T-cell (primary cell): ENCODE measurements around the gene SMG6. TPM values are rescaled to one million over a fixed set of nuclear protein-coding genes. Genes with fewer than 3 reads are reported as not detected.

Source experiments
- ATAC-seq, 4 experiments: fragments of 200-7000 bp in 3 of 4; fragments of 150-1000 bp in 1 of 4; cut with Tn5 transposase; replicated peaks in 1 of 4; 1 replicate in 3 of 4; 2 replicates in 1 of 4; pipeline ENCODE4 v1.10.0; 2021; ENCODE audit warnings: moderate library complexity in 3 of 4, mild to moderate bottlenecking in 2 of 4, moderate number of reproducible peaks in 1 of 4
- CTCF ChIA-PET, 2 donors: fragments of 300-600 bp; sonication (Branson Sonifier 250); formaldehyde crosslinking; loops; one replicate each; lab custom pipeline; 2022; ENCODE audit warnings: antibody characterized with exemption in 2 of 2; lab: Charles Lee
- POLR2A ChIA-PET, 2 donors: fragments of 300-600 bp; sonication (Branson Sonifier 250); formaldehyde crosslinking; loops; one replicate each; lab custom pipeline; 2022; ENCODE audit warnings: antibody characterized with exemption in 2 of 2; lab: Charles Lee
- DNase-seq, 35 experiments: peaks; one replicate each; pipeline versions ENCODE4 v3.0.0 to v3.0.0-alpha.2; 2013 to 2023
- H3K27ac ChIP-seq: one replicate; pipeline ENCODE4 v1.5.1; 2013; ENCODE audit warnings: low read length
- H3K27me3 ChIP-seq, 2 experiments: replicated peaks in 1 of 2; 1 replicate in 1 of 2; 2 replicates in 1 of 2; pipeline versions ENCODE4 v1.6.1 to v1.7.0; 2013; ENCODE audit warnings: low read length in 1 of 2, mixed read lengths in 1 of 2; ENCODE audit not compliant: control insufficient read depth in 2 of 2, insufficient read depth in 2 of 2; ENCODE audit errors: extremely low read depth in 1 of 2
- H3K36me3 ChIP-seq, 2 donors: 1 replicate in 1 of 2; 2 replicates in 1 of 2; pipeline versions ENCODE4 v1.6.1 to v1.7.0; 2013; ENCODE audit warnings: low read length in 1 of 2; ENCODE audit not compliant: control insufficient read depth in 2 of 2, insufficient read depth in 1 of 2; ENCODE audit errors: extremely low read depth in 1 of 2
- H3K4me1 ChIP-seq, 2 experiments: 1 replicate in 1 of 2; 2 replicates in 1 of 2; pipeline versions ENCODE4 v1.6.1 to v1.7.0; 2013; ENCODE audit warnings: low read length in 2 of 2, mixed read lengths in 1 of 2; ENCODE audit not compliant: insufficient read depth in 2 of 2, control insufficient read depth in 1 of 2; ENCODE audit errors: extremely low read depth in 1 of 2
- H3K4me3 ChIP-seq, 2 donors: 1 replicate in 1 of 2; 2 replicates in 1 of 2; pipeline versions ENCODE4 v1.5.1 to v1.7.0; 2013; ENCODE audit warnings: mild to moderate bottlenecking in 2 of 2, low read length in 1 of 2, moderate library complexity in 1 of 2; ENCODE audit not compliant: control insufficient read depth in 1 of 2; ENCODE audit errors: extremely low read depth in 1 of 2
- H3K9me3 ChIP-seq: 2 replicates; pipeline ENCODE4 v1.7.0; 2013
- H3K27ac Mint-ChIP-seq, 2 donors: one replicate each; pipeline ENCODE4 v1.8.0; 2020 to 2021; ENCODE audit warnings: mild to moderate bottlenecking in 2 of 2, mixed read lengths in 2 of 2
- H3K27me3 Mint-ChIP-seq, 2 donors: one replicate each; pipeline ENCODE4 v1.8.0; 2021 to 2022; ENCODE audit warnings: mixed read lengths in 2 of 2
- H3K36me3 Mint-ChIP-seq: one replicate; pipeline ENCODE4 v1.8.0; 2021; ENCODE audit warnings: mixed read lengths
- H3K4me1 Mint-ChIP-seq, 3 donors: one replicate each; pipeline ENCODE4 v1.8.0; 2020 to 2022; ENCODE audit warnings: mixed read lengths in 3 of 3, mild to moderate bottlenecking in 1 of 3
- H3K4me3 Mint-ChIP-seq, 3 donors: one replicate each; pipeline ENCODE4 v1.8.0; 2020 to 2022; ENCODE audit warnings: mild to moderate bottlenecking in 3 of 3, mixed read lengths in 3 of 3, moderate library complexity in 3 of 3
- H3K9me3 Mint-ChIP-seq, 3 donors: one replicate each; pipeline ENCODE4 v1.8.0; 2020 to 2022; ENCODE audit warnings: mixed read lengths in 3 of 3
- WGBS: methylation state at CpG from one replicate; pipeline ENCODE4 v1.1.5; 2013; ENCODE audit warnings: missing lambda C conversion rate; ENCODE audit not compliant: insufficient coverage; 5-methylcytosine and 5-hydroxymethylcytosine counted together
- total RNA-seq, 35 experiments: library from RNA in 6 of 35; stranded (reverse) in 6 of 35; fragments of 120-200 nt in 1 of 35; gene quantifications; one replicate each; pipeline versions ENCODE4 v1.2.1 to v1.2.4 and lab custom pipeline; 2013 to 2026

The SMG6 gene
- total RNA-seq, 5 donors from 2014 or later (not counting 1 experiment from before 2014, with no cell fraction given) = 42.7 to 55.4 (median 45.9) TPM

- ATAC-seq (no peak), DNase-seq (no peak)
- peaks cover 9 to 18% (median 13%) of the 10 kb centered on the region in 3 donors for H3K4me1 Mint-ChIP-seq
- no peak overlapping the region for H3K27ac Mint-ChIP-seq
- Histone ChIP-seq H3K36me3 (peaks cover 5 to 68% of the 10 kb centered on the region in 2 donors), H3K9me3 (no peaks in the 10 kb centered on the region), H3K27ac (no peak overlapping the region), H3K4me3 (no peak overlapping the region), H3K4me1 (no peaks in the 10 kb centered on the region), H3K27me3 (no peaks in the 10 kb centered on the region)
- H3K4me3 Mint-ChIP-seq = no peak overlapping the region
- H3K27me3 Mint-ChIP-seq = no peaks in the 10 kb centered on the region
- ChIA-PET CTCF (interaction anchor here in 1 of 2 donors (1.0 kb wide), 1 partner anchor 28 kb away, joined by 3 read pairs; no protein-coding TSS in a partner anchor), POLR2A (interaction anchor here in 1 of 2 donors (0.7 kb wide), 1 partner anchor 65 kb away, joined by 6 read pairs; no protein-coding TSS in a partner anchor)
- 94% methylated on average over 3 of the region's 3 CpGs for WGBS
- no peaks in the 10 kb centered on the region for H3K9me3 Mint-ChIP-seq
- H3K36me3 Mint-ChIP-seq = peaks cover 44% of the 10 kb centered on the region
Observed at GRCh38 chr17:2237950-2238349, 65.6 kb downstream of the SMG6 start.

DNA sequence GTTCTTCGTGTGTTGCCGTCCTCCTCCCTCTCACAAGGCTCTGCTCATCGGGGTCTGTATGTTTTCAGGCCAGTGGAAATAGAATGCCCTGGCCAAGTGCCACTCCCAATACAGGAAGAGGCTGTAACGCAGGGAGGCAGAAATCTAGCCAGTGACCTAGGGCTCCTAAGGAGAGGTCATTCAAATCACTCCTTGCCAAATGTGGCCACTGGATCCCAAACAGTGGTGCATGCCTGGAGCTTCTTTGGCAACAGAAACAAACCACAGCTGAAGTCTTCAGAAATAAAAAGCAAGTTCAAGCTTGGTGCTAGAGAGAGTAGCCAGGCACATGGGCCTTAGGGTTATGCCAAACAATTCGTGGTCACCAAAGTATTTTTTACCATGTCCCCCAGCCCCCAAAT, 66.1 kb downstream of the SMG6 start:
- Histone ChIP-seq H3K27me3 (no peaks in the 10 kb centered on the region), H3K36me3 (peaks cover 5 to 67% of the 10 kb centered on the region in 2 donors), H3K27ac (no peak overlapping the region), H3K4me1 (no peaks in the 10 kb centered on the region), H3K9me3 (no peaks in the 10 kb centered on the region), H3K4me3 (no peak overlapping the region)
- no peaks in the 10 kb centered on the region for H3K27me3 Mint-ChIP-seq
- 92% methylated on average over 4 of the region's 5 CpGs for WGBS
- ATAC-seq = no peak
- no peaks in the 10 kb centered on the region for H3K9me3 Mint-ChIP-seq
- peaks cover 42% of the 10 kb centered on the region for H3K36me3 Mint-ChIP-seq
- ChIA-PET POLR2A (interaction anchor here in 1 of 2 donors (0.7 kb wide), 1 partner anchor 64 kb away, joined by 6 read pairs; no protein-coding TSS in a partner anchor), CTCF (interaction anchor here in 1 of 2 donors (1.0 kb wide), 1 partner anchor 28 kb away, joined by 3 read pairs; no protein-coding TSS in a partner anchor)
- H3K4me1 Mint-ChIP-seq = peaks cover 9 to 18% (median 13%) of the 10 kb centered on the region in 3 donors
- no peak for DNase-seq
- H3K27ac Mint-ChIP-seq = no peak overlapping the region
- H3K4me3 Mint-ChIP-seq = no peak overlapping the region

- H3K27me3 ChIP-seq = no peaks in the 10 kb centered on the region
- no peak overlapping the region for H3K4me3 ChIP-seq
- DNase-seq (no peak), ATAC-seq (no peak)
- no peaks in the 10 kb centered on the region for H3K27me3 Mint-ChIP-seq
- CTCF ChIA-PET = interaction anchor here (0.6 to 1.0 kb wide), 3 partner anchors 44 to 397 kb away, joined by 4 to 7 read pairs (median 4); no protein-coding TSS in a partner anchor
- POLR2A ChIA-PET = no interaction called here
- H3K27ac Mint-ChIP-seq = no peak overlapping the region
- H3K4me1 Mint-ChIP-seq = peaks cover 4 to 20% (median 19%) of the 10 kb centered on the region in 3 donors
- H3K36me3 ChIP-seq = peaks cover 5 to 63% of the 10 kb centered on the region in 2 donors
- no peak overlapping the region for H3K4me3 Mint-ChIP-seq
- WGBS = 85% methylated on average over 3 of the region's 6 CpGs
- H3K4me1 ChIP-seq = no peaks in the 10 kb centered on the region
- no peaks in the 10 kb centered on the region for H3K9me3 Mint-ChIP-seq
- H3K9me3 ChIP-seq = no peaks in the 10 kb centered on the region
- H3K27ac ChIP-seq = no peak overlapping the region
- H3K36me3 Mint-ChIP-seq = peaks cover 37% of the 10 kb centered on the region
Observed at GRCh38 chr17:2235792-2236366, 67.7 kb downstream of the SMG6 start.

DNA sequence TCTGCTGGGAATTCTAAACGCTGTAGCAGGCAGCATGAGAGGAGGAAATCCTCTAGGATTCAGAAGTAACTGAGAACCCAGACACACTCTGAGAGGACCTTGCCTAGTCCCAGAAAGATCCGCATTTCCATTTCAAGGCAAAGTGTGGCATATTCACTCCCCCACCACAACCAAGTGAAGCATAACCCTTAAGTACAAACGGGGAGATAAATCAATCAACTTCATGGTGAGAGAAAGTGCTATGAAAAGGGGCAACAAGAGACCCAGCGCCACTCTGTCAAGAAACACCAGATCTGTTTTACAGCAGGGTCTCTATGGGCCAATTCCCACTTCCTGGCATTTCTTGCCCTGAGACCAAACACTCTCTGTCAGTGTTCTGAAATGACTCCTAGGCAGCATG, 68.3 kb downstream of the SMG6 start:
- peaks cover 7 to 20% (median 19%) of the 10 kb centered on the region in 3 donors for H3K4me1 Mint-ChIP-seq
- peaks cover 35% of the 10 kb centered on the region for H3K36me3 Mint-ChIP-seq
- WGBS = no CpG with 5 or more reads among the region's 4 CpGs
- Histone ChIP-seq H3K4me1 (no peaks in the 10 kb centered on the region), H3K27ac (no peak overlapping the region), H3K36me3 (peaks cover 3 to 60% of the 10 kb centered on the region in 2 donors), H3K27me3 (no peaks in the 10 kb centered on the region), H3K9me3 (no peaks in the 10 kb centered on the region), H3K4me3 (no peak overlapping the region)
- H3K4me3 Mint-ChIP-seq = no peak overlapping the region
- CTCF ChIA-PET = interaction anchor here in 1 of 2 donors (0.6 to 1.0 kb wide), 2 partner anchors 396 to 438 kb away, joined by 3 to 7 read pairs; no protein-coding TSS in a partner anchor
- ATAC-seq = no peak
- no peak for DNase-seq
- no peaks in the 10 kb centered on the region for H3K27me3 Mint-ChIP-seq
- POLR2A ChIA-PET = no interaction called here
- H3K27ac Mint-ChIP-seq = no peak overlapping the region
- no peaks in the 10 kb centered on the region for H3K9me3 Mint-ChIP-seq

DNA sequence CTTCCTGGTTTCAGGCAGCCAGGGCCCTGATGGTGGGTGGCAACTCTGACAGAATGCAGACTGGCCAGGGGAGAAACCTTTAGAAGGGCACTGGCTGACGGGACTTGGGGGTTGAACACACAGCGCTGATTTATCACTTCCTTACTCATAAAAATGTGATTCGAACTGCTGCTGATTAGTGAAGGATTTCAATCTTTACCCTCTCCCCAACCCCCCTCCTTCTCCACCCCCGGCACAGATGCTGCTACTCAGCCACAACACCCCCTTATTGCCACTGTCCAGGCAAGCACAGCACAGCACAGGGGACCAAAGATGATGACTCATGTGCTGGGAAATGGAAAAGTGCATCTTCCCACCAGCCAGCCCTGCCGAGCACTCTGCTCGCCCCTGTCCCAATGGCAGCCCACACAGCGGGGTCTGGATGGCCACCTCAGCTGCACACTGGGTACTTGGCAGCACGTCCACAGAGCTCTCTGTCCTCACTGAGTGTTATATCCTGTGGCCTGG, 70.1 kb downstream of the SMG6 start:
- Histone ChIP-seq H3K4me1 (peaks cover 0 to 2% of the 10 kb centered on the region in 2 experiments), H3K27ac (no peak overlapping the region), H3K27me3 (no peaks in the 10 kb centered on the region), H3K36me3 (peaks cover 2 to 53% of the 10 kb centered on the region in 2 donors), H3K9me3 (no peaks in the 10 kb centered on the region), H3K4me3 (no peak overlapping the region)
- H3K27ac Mint-ChIP-seq = no peak overlapping the region
- ATAC-seq (no peak), DNase-seq (no peak)
- ChIA-PET POLR2A (interaction anchor here in 1 of 2 donors (0.7 kb wide), 1 partner anchor 22 kb away, joined by 3 read pairs; no protein-coding TSS in a partner anchor), CTCF (no interaction called here)
- peaks cover 14 to 22% (median 20%) of the 10 kb centered on the region in 3 donors for H3K4me1 Mint-ChIP-seq
- 91% methylated on average over 4 of the region's 8 CpGs for WGBS
- H3K9me3 Mint-ChIP-seq = no peaks in the 10 kb centered on the region
- H3K36me3 Mint-ChIP-seq = peaks cover 44% of the 10 kb centered on the region
- no peaks in the 10 kb centered on the region for H3K27me3 Mint-ChIP-seq
- H3K4me3 Mint-ChIP-seq = no peak overlapping the region

DNA sequence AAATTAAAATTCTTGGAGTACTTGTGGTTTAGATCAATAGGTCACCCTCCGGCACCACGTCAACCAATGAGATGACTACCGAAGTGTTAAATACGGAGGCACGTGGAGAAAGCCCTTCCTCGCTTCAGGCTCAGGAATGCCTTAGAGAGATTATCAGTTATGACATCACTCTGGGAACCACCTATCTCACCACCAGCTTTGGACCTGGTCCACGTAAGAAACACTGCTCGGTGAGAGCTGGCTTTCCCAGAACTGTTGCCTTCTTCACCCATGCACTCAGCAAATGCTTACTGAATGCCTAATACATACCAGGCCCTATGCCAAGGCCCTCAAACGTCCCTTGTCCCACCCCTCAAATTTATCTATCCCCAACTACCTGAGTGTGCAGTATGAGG, 71.3 kb downstream of the SMG6 start:
- 94% methylated on average over 3 of the region's 9 CpGs for WGBS
- Mint-ChIP-seq H3K27me3 (no peaks in the 10 kb centered on the region), H3K4me3 (no peak overlapping the region), H3K9me3 (no peaks in the 10 kb centered on the region), H3K4me1 (peaks cover 14 to 23% (median 20%) of the 10 kb centered on the region in 3 donors), H3K27ac (peak overlapping the region in 1 of 2 donors; percentile 22), H3K36me3 (peaks cover 47% of the 10 kb centered on the region)
- H3K4me1 ChIP-seq = peaks cover 0 to 2% of the 10 kb centered on the region in 2 experiments
- H3K36me3 ChIP-seq = peaks cover 2 to 41% of the 10 kb centered on the region in 2 donors
- no peak overlapping the region for H3K27ac ChIP-seq
- no peak overlapping the region for H3K4me3 ChIP-seq
- H3K27me3 ChIP-seq = no peaks in the 10 kb centered on the region
- POLR2A ChIA-PET = no interaction called here
- CTCF ChIA-PET = no interaction called here
- DNase-seq (no peak), ATAC-seq (no peak)
- no peaks in the 10 kb centered on the region for H3K9me3 ChIP-seq
